Esophagus squamous epithelium (tissue), 4 donors: ENCODE data around the gene MBNL1.

ENCODE experiments used
- POLR2A ChIP-seq, 4 donors: fragments of 450-650 bp; IDR thresholded peaks; one replicate each; pipeline ENCODE4 v1.6.1; 2017; ENCODE audit warnings: antibody characterized with exemption in 4 of 4, mild to moderate bottlenecking in 4 of 4, moderate library complexity in 3 of 4
- TF ChIP-seq, protein P1 (sequence below), 6 experiments: fragments of 450-650 bp in 4 of 6; fragments of 200-600 bp in 2 of 6; sonication (generic) in 2 of 6; IDR thresholded peaks; one replicate each; pipeline ENCODE4 v1.5.1; 2016 to 2019; ENCODE audit warnings: antibody characterized with exemption in 6 of 6, mild to moderate bottlenecking in 4 of 6, moderate library complexity in 4 of 6

DNA sequence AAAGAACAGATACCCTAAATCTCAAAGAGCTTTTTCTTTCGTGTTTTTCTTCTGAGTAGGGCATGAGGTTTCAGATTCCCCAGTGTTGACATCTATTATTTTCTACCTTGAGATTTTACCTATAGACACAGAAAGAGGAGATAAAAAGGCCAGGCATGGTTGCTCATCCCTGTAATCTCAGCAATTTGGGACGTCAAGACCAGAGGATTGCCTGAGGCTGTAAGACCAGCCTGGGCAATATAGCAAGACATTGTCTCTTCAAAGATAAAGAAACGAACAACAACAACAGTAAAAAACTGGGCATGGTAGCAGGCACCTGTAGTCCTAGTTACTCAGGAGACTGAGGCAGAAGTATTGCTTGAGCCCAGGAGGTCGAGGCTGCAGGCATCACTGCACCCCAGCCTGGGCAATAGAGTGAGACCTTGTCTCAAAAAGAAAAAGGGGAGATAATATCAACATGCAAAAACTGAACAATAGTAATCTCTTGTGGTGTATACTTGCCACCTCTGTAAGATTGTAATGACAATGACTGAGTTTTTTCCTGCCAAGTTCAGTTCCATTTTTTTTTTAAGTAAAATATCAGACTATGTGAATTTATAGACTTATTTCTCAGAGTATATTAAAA lies 71.3 kb downstream of the MBNL1 start:
- TF ChIP-seq POLR2A (IDR thresholded peaks at IDR 0.05) = no peak
- TF ChIP-seq, protein P1, sequence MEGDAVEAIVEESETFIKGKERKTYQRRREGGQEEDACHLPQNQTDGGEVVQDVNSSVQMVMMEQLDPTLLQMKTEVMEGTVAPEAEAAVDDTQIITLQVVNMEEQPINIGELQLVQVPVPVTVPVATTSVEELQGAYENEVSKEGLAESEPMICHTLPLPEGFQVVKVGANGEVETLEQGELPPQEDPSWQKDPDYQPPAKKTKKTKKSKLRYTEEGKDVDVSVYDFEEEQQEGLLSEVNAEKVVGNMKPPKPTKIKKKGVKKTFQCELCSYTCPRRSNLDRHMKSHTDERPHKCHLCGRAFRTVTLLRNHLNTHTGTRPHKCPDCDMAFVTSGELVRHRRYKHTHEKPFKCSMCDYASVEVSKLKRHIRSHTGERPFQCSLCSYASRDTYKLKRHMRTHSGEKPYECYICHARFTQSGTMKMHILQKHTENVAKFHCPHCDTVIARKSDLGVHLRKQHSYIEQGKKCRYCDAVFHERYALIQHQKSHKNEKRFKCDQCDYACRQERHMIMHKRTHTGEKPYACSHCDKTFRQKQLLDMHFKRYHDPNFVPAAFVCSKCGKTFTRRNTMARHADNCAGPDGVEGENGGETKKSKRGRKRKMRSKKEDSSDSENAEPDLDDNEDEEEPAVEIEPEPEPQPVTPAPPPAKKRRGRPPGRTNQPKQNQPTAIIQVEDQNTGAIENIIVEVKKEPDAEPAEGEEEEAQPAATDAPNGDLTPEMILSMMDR (IDR thresholded peaks at IDR 0.05) = no peak
